Cardiac muscle cell (in vitro differentiated cells and primary cell): ENCODE results near the gene SMAGP. TPM values are rescaled to one million over a fixed set of nuclear protein-coding genes. Genes with fewer than 3 reads are reported as not detected.

ENCODE experiments used
- DNase-seq, 2 donors: peaks; one replicate each; pipeline versions ENCODE4 v3.0.0 to v3.0.0-alpha.2; 2010 to 2017; ENCODE audit warnings: low read depth in 1 of 2, low spot score in 1 of 2
- H3K27ac ChIP-seq: fragments of 200-600 bp; sonication (generic); 2 replicates; pipeline ENCODE4 v1.5.1; 2016
- H3K27me3 ChIP-seq: fragments of 200-600 bp; sonication (generic); 2 replicates; pipeline ENCODE4 v1.6.0; 2016; ENCODE audit warnings: control low read depth
- H3K36me3 ChIP-seq: fragments of 200-600 bp; sonication (generic); 2 replicates; pipeline ENCODE4 v1.5.1; 2016; ENCODE audit warnings: control low read depth
- H3K4me1 ChIP-seq: fragments of 200-600 bp; sonication (generic); 2 replicates; pipeline ENCODE4 v1.8.1; 2017; ENCODE audit warnings: low read depth, mild to moderate bottlenecking, mixed run types
- H3K4me3 ChIP-seq: fragments of 200-600 bp; sonication (generic); 2 replicates; pipeline ENCODE4 v1.5.1; 2016; ENCODE audit warnings: mild to moderate bottlenecking
- H3K9me3 ChIP-seq: fragments of 200-600 bp; sonication (generic); 2 replicates; pipeline ENCODE4 v1.5.1; 2017; ENCODE audit warnings: low read depth, mild to moderate bottlenecking, control low read depth
- polyA plus RNA-seq: library from polyadenylated mRNA; unstranded; fragments of >200 nt; fragmentation: Nextera tagmentation; extraction: Ambion mirVana; gene quantifications from 2 replicates; pipeline ENCODE4 v1.2.1, GENCODE V29; 2016
- total RNA-seq: library from RNA; depleted of rRNA; stranded (reverse); fragments of >200 nt; gene quantifications from 2 replicates; pipeline ENCODE4 v1.2.3, GENCODE V29; 2016
- TF ChIP-seq, protein P1 (sequence below): IDR thresholded peaks from 2 replicates; pipeline ENCODE4 v1.5.1; 2012; ENCODE audit warnings: low read depth, mild to moderate bottlenecking, low read length

The SMAGP gene
- total and polyA plus RNA-seq, 2 experiments from 2014 or later = 3.0 to 4.7 TPM

DNA sequence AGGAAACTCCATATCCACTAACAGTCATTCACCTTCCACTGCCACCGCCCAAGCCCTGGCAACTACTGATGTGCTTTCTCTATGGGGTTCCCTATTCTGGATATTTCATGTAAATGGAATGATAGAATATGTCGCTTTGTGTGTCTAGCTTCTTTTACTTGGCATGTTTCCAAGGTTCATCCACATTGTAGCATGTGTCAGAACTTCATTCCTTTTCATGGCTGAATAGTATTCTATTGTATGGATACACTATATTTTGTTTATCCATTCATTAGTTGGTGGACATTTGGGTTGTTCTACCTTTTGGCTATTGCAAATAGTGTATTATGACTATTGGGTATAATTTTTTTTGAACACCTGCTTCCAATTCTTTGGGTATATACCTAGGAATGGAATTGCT lies 61.0 kb downstream of the SMAGP start:
- Histone ChIP-seq H3K27me3 (no peaks in the 10 kb centered on the region), H3K4me3 (no peak overlapping the region), H3K4me1 (no peaks in the 10 kb centered on the region), H3K27ac (no peak overlapping the region), H3K9me3 (no peaks in the 10 kb centered on the region), H3K36me3 (no peaks in the 10 kb centered on the region)
- TF ChIP-seq, protein P1, sequence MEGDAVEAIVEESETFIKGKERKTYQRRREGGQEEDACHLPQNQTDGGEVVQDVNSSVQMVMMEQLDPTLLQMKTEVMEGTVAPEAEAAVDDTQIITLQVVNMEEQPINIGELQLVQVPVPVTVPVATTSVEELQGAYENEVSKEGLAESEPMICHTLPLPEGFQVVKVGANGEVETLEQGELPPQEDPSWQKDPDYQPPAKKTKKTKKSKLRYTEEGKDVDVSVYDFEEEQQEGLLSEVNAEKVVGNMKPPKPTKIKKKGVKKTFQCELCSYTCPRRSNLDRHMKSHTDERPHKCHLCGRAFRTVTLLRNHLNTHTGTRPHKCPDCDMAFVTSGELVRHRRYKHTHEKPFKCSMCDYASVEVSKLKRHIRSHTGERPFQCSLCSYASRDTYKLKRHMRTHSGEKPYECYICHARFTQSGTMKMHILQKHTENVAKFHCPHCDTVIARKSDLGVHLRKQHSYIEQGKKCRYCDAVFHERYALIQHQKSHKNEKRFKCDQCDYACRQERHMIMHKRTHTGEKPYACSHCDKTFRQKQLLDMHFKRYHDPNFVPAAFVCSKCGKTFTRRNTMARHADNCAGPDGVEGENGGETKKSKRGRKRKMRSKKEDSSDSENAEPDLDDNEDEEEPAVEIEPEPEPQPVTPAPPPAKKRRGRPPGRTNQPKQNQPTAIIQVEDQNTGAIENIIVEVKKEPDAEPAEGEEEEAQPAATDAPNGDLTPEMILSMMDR = no peak
- DNase-seq = no peak

DNA sequence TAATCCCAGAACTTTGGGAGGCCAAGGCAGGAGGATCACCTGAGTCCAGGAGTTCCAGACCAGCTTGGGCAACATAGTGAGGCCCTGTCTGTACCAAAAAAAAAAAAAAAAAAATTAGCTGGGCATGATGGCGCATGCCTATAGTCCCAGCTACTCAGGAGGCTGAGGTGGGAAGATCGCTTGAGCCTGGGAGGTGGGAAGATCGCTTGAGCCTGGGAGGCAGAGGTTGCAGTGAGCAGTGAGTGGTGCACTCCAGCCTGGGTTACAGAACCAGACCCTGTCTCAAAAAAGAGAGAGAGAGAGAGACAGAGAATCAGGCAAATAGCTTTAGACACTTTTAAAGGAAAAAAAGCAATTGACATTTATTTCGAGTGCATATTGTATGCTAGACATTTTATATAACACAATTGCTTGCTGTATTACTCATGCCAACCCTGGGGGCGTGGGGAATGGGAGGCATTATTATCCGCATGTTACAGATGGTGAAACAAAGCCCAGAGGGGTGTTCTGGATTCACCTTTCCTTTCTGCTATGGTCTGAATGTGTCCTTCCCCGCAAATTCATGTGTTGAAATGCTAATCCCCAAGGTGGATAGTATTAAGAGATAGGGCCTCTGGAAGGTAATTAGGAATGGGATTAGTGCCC lies 62.1 kb downstream of the SMAGP start:
- H3K36me3 ChIP-seq = no peaks in the 10 kb centered on the region
- H3K27ac ChIP-seq = no peak overlapping the region
- H3K4me3 ChIP-seq = no peak overlapping the region
- DNase-seq = no peak
- H3K4me1 ChIP-seq = no peaks in the 10 kb centered on the region
- no peaks in the 10 kb centered on the region for H3K27me3 ChIP-seq
- TF ChIP-seq, protein P1 = no peak
- no peaks in the 10 kb centered on the region for H3K9me3 ChIP-seq

DNA sequence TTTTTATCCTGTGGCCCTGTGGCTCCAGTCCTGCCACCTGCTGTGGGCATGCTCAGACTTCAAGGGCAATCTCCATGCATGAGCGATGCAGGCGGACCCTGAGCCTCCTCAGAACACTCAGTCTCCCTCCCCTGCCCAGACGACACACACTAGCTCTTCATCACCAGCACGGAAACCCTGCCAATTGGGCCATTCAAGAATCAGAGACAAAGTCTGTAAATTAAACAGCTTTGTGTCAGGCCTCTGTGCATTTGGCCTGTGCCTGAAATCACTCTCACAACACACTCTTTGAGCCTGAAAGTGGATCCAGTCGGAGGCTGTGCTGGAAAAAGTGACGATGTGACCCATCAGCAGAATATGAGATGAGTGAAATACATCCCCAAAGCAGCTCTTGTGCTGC lies 64.9 kb downstream of the SMAGP start:
- no peak overlapping the region for H3K4me3 ChIP-seq
- no peaks in the 10 kb centered on the region for H3K4me1 ChIP-seq
- no peaks in the 10 kb centered on the region for H3K9me3 ChIP-seq
- H3K27ac ChIP-seq = no peak overlapping the region
- H3K27me3 ChIP-seq = no peaks in the 10 kb centered on the region
- DNase-seq = no peak
- TF ChIP-seq, protein P1 = no peak
- no peaks in the 10 kb centered on the region for H3K36me3 ChIP-seq

DNA sequence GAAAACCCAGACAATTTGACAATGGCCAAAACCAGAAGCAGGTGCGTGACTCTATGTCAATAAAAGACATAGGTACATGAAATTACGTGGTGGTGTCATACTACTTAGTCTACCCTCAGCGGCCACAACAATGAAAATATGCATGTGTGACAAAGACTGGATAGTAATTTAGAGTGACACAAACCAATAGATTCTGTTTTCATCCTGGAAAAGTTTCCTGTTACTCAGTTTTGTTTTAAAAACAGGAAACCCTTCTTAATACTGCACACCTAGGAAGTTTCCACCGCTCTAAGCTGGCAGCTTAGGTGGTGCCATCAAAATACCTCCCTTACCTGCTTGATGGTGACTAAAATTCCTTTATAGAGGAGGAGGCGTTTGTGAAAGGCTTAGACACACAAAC lies 67.5 kb downstream of the SMAGP start:
- Histone ChIP-seq H3K9me3 (no peaks in the 10 kb centered on the region), H3K27ac (no peak overlapping the region), H3K36me3 (no peaks in the 10 kb centered on the region), H3K27me3 (no peaks in the 10 kb centered on the region), H3K4me1 (no peaks in the 10 kb centered on the region), H3K4me3 (no peak overlapping the region)
- TF ChIP-seq, protein P1 = no peak
- DNase-seq = no peak

DNA sequence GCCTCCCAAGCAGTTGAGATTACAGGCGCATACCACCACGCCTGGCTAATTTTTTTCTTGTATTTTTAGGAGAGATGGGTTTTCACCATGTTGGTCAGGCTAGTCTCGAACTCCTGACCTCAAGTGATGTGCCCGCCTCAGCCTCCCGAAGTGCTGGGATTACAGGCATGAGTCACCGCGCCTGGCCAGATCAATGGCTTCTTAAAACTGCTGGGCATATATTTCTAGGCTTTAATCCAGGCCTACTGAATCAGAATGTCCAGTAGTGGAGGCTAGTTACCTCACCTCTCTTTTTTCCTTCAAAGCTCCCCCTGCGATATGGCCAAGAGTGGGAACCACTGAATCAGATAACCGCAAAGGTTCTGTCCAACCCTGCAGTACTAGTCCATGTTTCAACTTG lies 69.4 kb downstream of the SMAGP start:
- Histone ChIP-seq H3K4me1 (no peaks in the 10 kb centered on the region), H3K9me3 (no peaks in the 10 kb centered on the region), H3K4me3 (no peak overlapping the region), H3K27me3 (no peaks in the 10 kb centered on the region), H3K36me3 (no peaks in the 10 kb centered on the region), H3K27ac (no peak overlapping the region)
- DNase-seq = no peak
- TF ChIP-seq, protein P1 = no peak

DNA sequence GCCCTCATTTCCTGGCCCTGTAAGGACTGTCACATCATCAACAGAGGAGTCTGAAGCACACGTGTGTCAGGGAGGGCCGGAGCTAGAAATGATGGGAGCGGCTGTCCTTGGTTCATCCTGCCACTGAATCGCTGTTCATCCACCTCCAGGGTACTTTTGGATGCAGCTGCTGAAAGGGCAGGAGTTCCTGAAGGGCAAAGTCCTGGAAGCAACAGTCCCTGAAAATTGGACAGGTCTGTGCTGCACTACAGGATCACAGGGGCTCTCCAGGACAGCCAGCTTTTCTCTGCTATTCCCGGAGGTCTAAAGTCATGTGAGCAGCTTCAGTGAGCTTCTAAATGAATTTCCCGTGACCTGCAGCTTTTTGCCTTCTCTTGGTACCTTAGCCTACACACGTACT lies 70.1 kb downstream of the SMAGP start:
- H3K27me3 ChIP-seq = no peaks in the 10 kb centered on the region
- H3K9me3 ChIP-seq = no peaks in the 10 kb centered on the region
- TF ChIP-seq, protein P1 = no peak
- DNase-seq = no peak
- no peak overlapping the region for H3K27ac ChIP-seq
- H3K36me3 ChIP-seq = no peaks in the 10 kb centered on the region
- no peaks in the 10 kb centered on the region for H3K4me1 ChIP-seq
- H3K4me3 ChIP-seq = no peak overlapping the region
